ENCODE data around the gene TNFAIP1.

- no peak for TF ChIP-seq SRF (IDR thresholded peaks at IDR 0.05; ENCODE audit: low read depth)
- no peak for TF ChIP-seq POLR2AphosphoS5 (IDR thresholded peaks at IDR 0.05; ENCODE audit: low read depth, low read length)
- no peak for TF ChIP-seq CTCF (IDR thresholded peaks at IDR 0.05 in 2 of 3, conservative IDR thresholded peaks at IDR 0.05 in 1 of 3; ENCODE audit: borderline replicate concordance in 1 of 3, insufficient read depth in 1 of 3, low read depth in 2 of 3, low read length in 2 of 3)
- TF ChIP-seq SP1 (IDR thresholded peaks at IDR 0.05; ENCODE audit: low read depth), result no peak
- no peak for TF ChIP-seq ZNF274 (IDR thresholded peaks at IDR 0.05; ENCODE audit: low read depth, low read length)
- TF ChIP-seq REST (IDR thresholded peaks at IDR 0.05; ENCODE audit: low read depth), result no peak
- TF ChIP-seq YY1 (IDR thresholded peaks at IDR 0.05; ENCODE audit: extremely low read depth, insufficient replicate concordance, low read depth, low read length), result no peak
- TF ChIP-seq POLR2A (IDR thresholded peaks at IDR 0.05; ENCODE audit: borderline replicate concordance, extremely low read depth, insufficient read depth, insufficient read length), result no peak
- TF ChIP-seq RAD21 (IDR thresholded peaks at IDR 0.05; ENCODE audit: low read depth), result no peak
- TF ChIP-seq CBX3 (IDR thresholded peaks at IDR 0.05; ENCODE audit: low read depth), result no peak
Observed at GRCh38 chr17:28372945-28373274, 37.3 kb downstream of the TNFAIP1 start.

Measured in HCT116 (cell line).